ENCODE data around the gene LMTK3.

Gene LMTK3

GRCh38 chr19:48444129-48444935 is 67.3 kb downstream of the LMTK3 start:
- DNase-seq, result peak in 2 of 14 donors; percentile 1 to 16

GRCh38 chr19:48443731-48444128 is 67.9 kb downstream of the LMTK3 start:
- DNase-seq, result no peak

GRCh38 chr19:48443256-48443655 is 68.4 kb downstream of the LMTK3 start:
- no peak for DNase-seq

GRCh38 chr19:48442116-48443035 is 69.3 kb downstream of the LMTK3 start:
- DNase-seq, result no peak

- DNase-seq, result no peak
These were observed 70.1 kb downstream of the LMTK3 start for GRCh38 chr19:48441360-48442050.

GRCh38 chr19:48436586-48436985 is 75.0 kb downstream of the LMTK3 start:
- DNase-seq, result no peak

All from C1 segment of cervical spinal cord (tissue), 14 donors.